ENCODE measurements around the gene PKP1. TPM values are rescaled to one million over a fixed set of nuclear protein-coding genes. Genes with fewer than 3 reads are reported as not detected.

Gene PKP1
- total RNA-seq, 2 experiments from 2014 or later = not detected

DNA sequence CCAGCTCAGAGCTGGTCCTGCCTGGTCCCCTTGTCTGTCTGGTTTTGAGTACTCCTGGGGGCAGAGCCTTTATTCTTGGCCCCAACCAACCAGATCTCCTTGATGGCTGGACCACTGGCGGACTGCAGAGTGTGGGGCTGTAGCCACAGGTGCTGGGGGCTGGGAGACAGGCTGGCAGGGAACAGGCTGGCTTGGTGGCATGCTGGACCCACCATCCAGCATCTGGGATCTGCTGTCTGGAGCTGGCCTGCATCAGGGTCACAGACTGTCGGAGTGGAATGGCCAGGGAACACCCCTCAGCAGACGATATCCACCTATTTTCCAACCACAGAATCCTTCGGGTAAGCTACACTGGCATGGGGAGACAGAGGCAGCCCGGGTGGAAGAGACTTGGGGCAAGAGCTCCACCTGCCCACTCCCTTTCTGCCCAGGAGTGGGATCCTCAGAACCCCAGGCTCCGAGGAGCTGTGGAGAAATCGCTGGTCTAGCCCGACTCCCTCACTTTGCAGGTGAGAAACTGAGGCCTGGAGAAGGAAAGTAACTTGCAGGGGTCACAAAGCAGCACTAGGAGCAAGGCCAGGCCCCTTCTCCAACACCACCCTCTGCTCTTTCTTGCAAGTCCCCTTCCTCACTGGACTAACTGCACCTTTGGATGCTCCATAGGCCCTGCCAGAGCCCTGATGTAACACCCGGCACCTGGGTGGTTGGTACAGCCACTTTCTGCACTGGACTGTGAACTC, 53.6 kb downstream of the PKP1 start:
- H3K4me3 Mint-ChIP-seq = no peak overlapping the region
- no peak overlapping the region for H3K27ac Mint-ChIP-seq
- no peak for DNase-seq
- no peak for ATAC-seq
- H3K9me3 Mint-ChIP-seq (ENCODE audit: insufficient read depth) = no peaks in the 10 kb centered on the region
- no peaks in the 10 kb centered on the region for H3K4me1 Mint-ChIP-seq (ENCODE audit: low read depth)
- ChIA-PET CTCF (interaction anchor here (1.8 kb wide), 1 partner anchor 10 kb away, joined by 5 read pairs; no protein-coding TSS in a partner anchor), POLR2A (no interaction called here)
- H3K27me3 Mint-ChIP-seq (ENCODE audit: low read depth) = peaks cover 17% of the 10 kb centered on the region
- H3K36me3 Mint-ChIP-seq (ENCODE audit: low read depth) = no peaks in the 10 kb centered on the region

DNA sequence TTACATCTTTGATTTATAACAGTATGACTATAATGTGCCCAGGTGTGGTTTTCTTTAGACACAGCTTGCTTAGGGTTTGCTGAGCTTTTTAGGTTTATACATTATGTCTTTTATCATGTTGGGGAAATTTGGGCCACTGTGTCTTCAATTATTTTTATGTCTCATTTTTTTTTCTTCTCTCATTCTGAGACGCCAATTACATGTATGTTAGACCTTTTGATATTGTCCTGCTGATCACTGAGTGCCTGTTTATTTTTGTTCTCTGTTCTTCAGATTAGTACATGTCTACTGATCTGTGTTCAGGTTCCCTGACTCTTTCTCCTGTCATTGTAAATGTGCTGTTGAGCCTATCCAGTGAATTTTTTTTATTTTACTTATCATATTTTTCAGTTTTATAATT, 58.1 kb downstream of the PKP1 start:
- ChIA-PET POLR2A (no interaction called here), CTCF (no interaction called here)
- H3K4me1 Mint-ChIP-seq (ENCODE audit: low read depth) = no peaks in the 10 kb centered on the region
- H3K27ac Mint-ChIP-seq = no peak overlapping the region
- H3K9me3 Mint-ChIP-seq (ENCODE audit: insufficient read depth) = no peaks in the 10 kb centered on the region
- no peak for ATAC-seq
- H3K36me3 Mint-ChIP-seq (ENCODE audit: low read depth) = no peaks in the 10 kb centered on the region
- no peak for DNase-seq
- H3K27me3 Mint-ChIP-seq (ENCODE audit: low read depth) = peaks cover 17% of the 10 kb centered on the region
- no peak overlapping the region for H3K4me3 Mint-ChIP-seq

DNA sequence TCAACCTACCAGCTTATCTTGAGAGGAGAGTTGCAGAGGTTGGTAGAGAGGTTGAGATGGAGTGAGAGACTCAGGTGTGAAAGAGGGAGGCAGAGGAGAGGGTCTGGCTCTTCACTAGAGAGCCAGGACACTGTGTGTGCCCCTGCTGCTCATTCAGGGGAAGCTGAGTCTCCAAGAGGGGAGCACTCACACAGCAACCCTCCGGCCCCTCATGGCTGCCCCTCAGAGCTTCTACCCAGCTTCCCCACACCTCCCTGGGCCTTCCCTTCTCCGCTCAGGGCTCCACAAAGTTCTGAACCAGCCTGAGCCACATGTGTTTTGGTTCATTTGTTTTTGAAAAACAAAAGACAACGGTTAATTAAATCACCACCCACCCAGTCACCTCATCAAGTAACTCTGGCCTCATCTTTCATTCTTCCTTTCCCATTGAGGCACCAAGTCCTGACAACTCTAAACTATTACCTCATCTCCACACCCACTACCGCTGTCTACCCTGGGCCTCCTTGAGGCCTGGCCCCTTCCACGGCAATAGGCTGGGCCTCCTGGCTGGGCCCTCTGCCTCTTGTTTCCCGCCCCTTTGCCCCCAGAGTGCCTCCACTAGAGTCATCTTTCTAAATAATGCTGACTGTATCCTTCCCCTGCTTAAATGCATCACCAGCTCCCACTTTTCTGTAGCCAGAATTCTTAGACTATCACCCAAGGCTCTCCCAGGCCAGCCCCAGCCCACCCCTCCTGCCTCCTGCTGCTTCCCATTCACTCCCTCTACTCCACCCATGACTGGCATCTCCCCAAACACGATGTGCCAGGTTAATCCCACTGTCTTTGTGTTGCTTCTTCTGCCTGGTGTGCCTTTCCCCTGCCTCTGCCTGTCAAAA, 61.1 kb downstream of the PKP1 start:
- H3K4me3 Mint-ChIP-seq = no peak overlapping the region
- no peak for ATAC-seq
- POLR2A ChIA-PET = no interaction called here

DNA sequence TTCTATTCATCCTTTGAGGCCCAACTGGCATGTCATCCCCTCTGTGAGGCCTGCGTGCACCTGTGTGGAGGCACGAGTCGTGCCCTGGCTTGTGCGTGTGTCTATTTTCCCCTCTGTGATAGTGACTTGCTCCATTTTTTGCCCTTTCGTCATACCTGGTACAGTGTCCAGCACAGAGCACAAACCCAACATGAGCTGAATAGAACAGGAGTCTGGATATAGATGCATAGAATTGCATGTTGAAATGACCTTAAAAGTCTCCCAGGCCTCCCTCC, 61.7 kb downstream of the PKP1 start:
- no peak overlapping the region for H3K27ac Mint-ChIP-seq
- CTCF ChIA-PET = interaction anchor here (1.1 to 1.2 kb wide), 2 partner anchors 36 to 91 kb away, joined by 3 to 5 read pairs; no protein-coding TSS in a partner anchor
- no peaks in the 10 kb centered on the region for H3K36me3 Mint-ChIP-seq (ENCODE audit: low read depth)
- peaks cover 20% of the 10 kb centered on the region for H3K27me3 Mint-ChIP-seq (ENCODE audit: low read depth)
- DNase-seq = no peak
- H3K4me3 Mint-ChIP-seq = no peak overlapping the region
- POLR2A ChIA-PET = no interaction called here
- ATAC-seq = no peak
- H3K4me1 Mint-ChIP-seq (ENCODE audit: low read depth) = no peaks in the 10 kb centered on the region
- H3K9me3 Mint-ChIP-seq (ENCODE audit: insufficient read depth) = no peaks in the 10 kb centered on the region

More for the DNA sequence above, 61.1 kb downstream of the PKP1 start:
- CTCF ChIA-PET = no interaction called here
- H3K27ac Mint-ChIP-seq = no peak overlapping the region
- H3K9me3 Mint-ChIP-seq (ENCODE audit: insufficient read depth) = no peaks in the 10 kb centered on the region
- H3K36me3 Mint-ChIP-seq (ENCODE audit: low read depth) = no peaks in the 10 kb centered on the region
- H3K27me3 Mint-ChIP-seq (ENCODE audit: low read depth) = peaks cover 22% of the 10 kb centered on the region
- DNase-seq = no peak
- H3K4me1 Mint-ChIP-seq (ENCODE audit: low read depth) = no peaks in the 10 kb centered on the region

DNA sequence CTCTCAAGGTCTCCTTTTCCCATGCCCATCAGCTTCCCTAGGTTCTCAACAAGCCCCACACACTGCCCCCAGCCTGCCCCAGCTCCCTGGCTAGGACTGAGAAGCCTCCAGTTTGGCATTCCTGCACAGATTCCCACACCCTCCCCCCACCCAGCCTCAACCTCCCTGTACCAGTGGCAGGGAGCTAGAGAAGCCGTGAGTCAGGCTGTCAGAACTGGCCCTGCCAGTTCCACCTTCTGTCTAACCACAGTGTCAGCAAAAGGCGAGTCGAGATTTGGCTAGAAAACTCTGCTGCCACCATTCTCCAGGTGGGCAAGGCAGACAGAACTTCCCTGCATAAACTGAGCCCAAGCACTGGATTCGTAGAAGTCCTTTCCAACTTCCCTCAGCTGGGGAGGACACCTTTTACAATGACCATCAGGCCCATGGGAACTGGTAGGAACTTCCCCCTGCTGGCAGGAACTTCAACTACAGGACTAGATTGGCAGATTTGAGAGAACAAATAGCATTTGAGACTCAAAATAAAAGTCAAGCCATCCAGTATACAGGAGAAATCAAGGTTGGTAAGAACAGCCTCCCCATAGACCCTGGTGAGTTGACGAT, 63.1 kb downstream of the PKP1 start:
- Mint-ChIP-seq H3K27ac (no peak overlapping the region), H3K4me3 (no peak overlapping the region), H3K36me3 (ENCODE audit: low read depth) (no peaks in the 10 kb centered on the region), H3K27me3 (ENCODE audit: low read depth) (peaks cover 14% of the 10 kb centered on the region), H3K9me3 (ENCODE audit: insufficient read depth) (no peaks in the 10 kb centered on the region), H3K4me1 (ENCODE audit: low read depth) (no peaks in the 10 kb centered on the region)
- DNase-seq (peak; percentile 29), ATAC-seq (no peak)
- CTCF ChIA-PET = interaction anchor here (0.8 to 2.5 kb wide), 8 partner anchors 10 to 231 kb away, joined by 3 to 6 read pairs (median 3); no protein-coding TSS in a partner anchor
- POLR2A ChIA-PET = no interaction called here

DNA sequence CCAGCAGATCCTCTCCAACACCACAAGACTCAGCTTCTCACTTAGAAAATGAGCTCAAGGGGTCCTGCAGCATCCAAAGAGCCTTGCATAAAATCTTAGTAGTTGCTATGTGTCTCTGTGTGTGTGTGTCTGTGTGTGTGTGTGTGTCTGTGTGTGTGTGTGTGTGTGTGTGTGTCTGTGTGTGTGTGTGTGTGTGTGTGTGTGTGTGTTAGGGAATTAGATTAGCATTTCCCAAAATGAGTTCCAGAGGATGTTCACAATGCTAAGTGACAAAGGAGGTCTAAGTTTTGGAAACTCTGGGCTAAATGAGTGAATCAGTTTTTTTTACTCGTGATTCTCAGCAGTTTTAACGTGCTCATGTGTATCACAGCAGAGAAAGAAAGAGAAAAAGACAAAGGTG, 63.7 kb downstream of the PKP1 start:
- Mint-ChIP-seq H3K9me3 (ENCODE audit: insufficient read depth) (no peaks in the 10 kb centered on the region), H3K4me1 (ENCODE audit: low read depth) (no peaks in the 10 kb centered on the region)

DNA sequence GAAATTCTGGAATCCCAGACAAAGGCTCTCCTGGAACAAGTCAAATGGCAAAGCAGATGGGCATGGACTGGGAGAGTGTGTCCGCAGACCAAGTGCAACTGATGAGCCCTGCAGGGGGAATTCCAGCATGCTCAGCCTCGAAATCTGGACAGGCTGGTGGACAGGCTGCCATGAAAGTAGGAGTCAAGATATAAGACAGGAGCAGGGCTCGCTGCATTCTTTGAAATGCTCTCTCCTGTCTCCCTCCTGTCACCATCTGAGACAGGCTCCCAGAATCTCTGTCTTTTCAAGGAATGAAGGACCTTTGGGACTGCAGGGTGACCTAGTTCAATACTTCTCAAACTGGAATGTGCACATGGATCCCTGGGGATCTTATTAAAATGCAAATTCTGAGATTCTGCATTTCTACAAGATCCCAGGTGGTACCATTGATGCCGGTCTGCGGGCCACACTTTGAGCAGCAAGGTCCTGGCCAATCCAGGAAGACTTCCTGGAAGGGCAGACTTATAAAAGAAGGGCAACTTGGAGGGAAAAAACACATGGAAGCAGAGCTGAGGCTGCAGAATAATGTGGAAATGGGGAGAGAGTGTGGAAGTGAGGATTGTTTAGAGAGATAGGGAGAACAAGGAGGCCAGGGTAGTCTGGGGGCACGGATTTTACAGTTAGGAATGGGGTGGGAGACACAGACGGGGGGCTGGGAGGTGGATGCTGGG, 64.3 kb downstream of the PKP1 start:
- H3K4me1 Mint-ChIP-seq (ENCODE audit: low read depth) = no peaks in the 10 kb centered on the region
- CTCF ChIA-PET = interaction anchor here (0.7 to 2.5 kb wide), 13 partner anchors 11 to 155 kb away, joined by 3 to 6 read pairs (median 3); no protein-coding TSS in a partner anchor
- H3K36me3 Mint-ChIP-seq (ENCODE audit: low read depth) = no peaks in the 10 kb centered on the region
- no peak for DNase-seq
- no peak overlapping the region for H3K4me3 Mint-ChIP-seq
- H3K9me3 Mint-ChIP-seq (ENCODE audit: insufficient read depth) = no peaks in the 10 kb centered on the region
- no peak overlapping the region for H3K27ac Mint-ChIP-seq
- no peak for ATAC-seq
- H3K27me3 Mint-ChIP-seq (ENCODE audit: low read depth) = peaks cover 14% of the 10 kb centered on the region
- POLR2A ChIA-PET = no interaction called here

More for the DNA sequence above, 63.7 kb downstream of the PKP1 start:
- no peaks in the 10 kb centered on the region for H3K36me3 Mint-ChIP-seq (ENCODE audit: low read depth)
- ChIA-PET CTCF (interaction anchor here (1.0 to 2.5 kb wide), 6 partner anchors 10 to 154 kb away, joined by 3 to 6 read pairs (median 3); no protein-coding TSS in a partner anchor), POLR2A (no interaction called here)
- ATAC-seq (no peak), DNase-seq (no peak)
- peaks cover 14% of the 10 kb centered on the region for H3K27me3 Mint-ChIP-seq (ENCODE audit: low read depth)
- H3K27ac Mint-ChIP-seq = no peak overlapping the region
- H3K4me3 Mint-ChIP-seq = no peak overlapping the region

DNA sequence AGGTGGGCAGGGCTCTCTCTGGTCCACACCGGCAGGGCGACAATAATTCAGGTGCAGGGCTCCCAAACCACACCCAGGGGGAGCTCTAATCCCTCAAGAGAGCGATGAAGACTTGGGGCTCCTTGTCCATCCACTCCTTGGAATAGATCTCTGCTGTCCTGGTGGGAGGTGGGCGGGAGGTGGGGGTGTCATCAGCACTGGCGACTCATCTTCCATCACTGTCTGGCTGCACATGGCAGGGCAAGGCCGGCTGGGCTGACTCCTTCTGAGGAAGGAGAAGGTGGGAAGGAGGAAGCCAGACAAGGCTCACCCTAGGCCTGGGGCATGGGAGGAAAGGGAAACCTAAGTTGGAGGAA, 64.9 kb downstream of the PKP1 start:
- Mint-ChIP-seq H3K27me3 (ENCODE audit: low read depth) (peaks cover 14% of the 10 kb centered on the region), H3K4me1 (ENCODE audit: low read depth) (no peaks in the 10 kb centered on the region), H3K36me3 (ENCODE audit: low read depth) (no peaks in the 10 kb centered on the region), H3K4me3 (no peak overlapping the region), H3K27ac (no peak overlapping the region), H3K9me3 (ENCODE audit: insufficient read depth) (no peaks in the 10 kb centered on the region)
- ATAC-seq (peak; percentile 61), DNase-seq (peak; percentile 47)
- POLR2A ChIA-PET = no interaction called here
- CTCF ChIA-PET = interaction anchor here (0.7 to 2.5 kb wide), 9 partner anchors 14 to 125 kb away, joined by 3 to 6 read pairs (median 3); no protein-coding TSS in a partner anchor

DNA sequence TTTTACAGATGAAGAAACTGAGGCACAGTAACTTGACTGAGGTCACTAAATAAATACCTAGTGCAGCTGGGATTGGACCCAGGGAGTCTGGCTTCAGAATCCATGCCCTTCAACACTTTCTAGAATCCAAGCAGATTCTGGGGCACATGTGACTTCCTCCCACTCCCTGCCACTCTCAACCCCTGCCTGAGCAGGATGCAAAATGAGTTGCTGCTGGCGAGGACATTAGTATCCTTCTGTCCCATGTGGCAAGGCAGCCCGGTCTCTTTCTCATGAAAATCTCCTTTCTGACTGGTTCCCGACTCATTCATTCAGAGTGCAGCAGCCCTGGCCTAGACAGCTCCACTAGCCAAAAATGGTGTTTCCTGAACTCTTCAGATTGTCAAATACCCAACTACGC, 65.8 kb downstream of the PKP1 start:
- H3K4me1 Mint-ChIP-seq (ENCODE audit: low read depth) = no peaks in the 10 kb centered on the region
- ChIA-PET POLR2A (no interaction called here), CTCF (interaction anchor here (1.1 to 1.4 kb wide), 3 partner anchors 50 to 101 kb away, joined by 3 read pairs; no protein-coding TSS in a partner anchor)
- H3K36me3 Mint-ChIP-seq (ENCODE audit: low read depth) = no peaks in the 10 kb centered on the region
- no peak overlapping the region for H3K27ac Mint-ChIP-seq
- H3K27me3 Mint-ChIP-seq (ENCODE audit: low read depth) = peaks cover 14% of the 10 kb centered on the region
- H3K9me3 Mint-ChIP-seq (ENCODE audit: insufficient read depth) = no peaks in the 10 kb centered on the region
- ATAC-seq = no peak
- DNase-seq = no peak
- no peak overlapping the region for H3K4me3 Mint-ChIP-seq

DNA sequence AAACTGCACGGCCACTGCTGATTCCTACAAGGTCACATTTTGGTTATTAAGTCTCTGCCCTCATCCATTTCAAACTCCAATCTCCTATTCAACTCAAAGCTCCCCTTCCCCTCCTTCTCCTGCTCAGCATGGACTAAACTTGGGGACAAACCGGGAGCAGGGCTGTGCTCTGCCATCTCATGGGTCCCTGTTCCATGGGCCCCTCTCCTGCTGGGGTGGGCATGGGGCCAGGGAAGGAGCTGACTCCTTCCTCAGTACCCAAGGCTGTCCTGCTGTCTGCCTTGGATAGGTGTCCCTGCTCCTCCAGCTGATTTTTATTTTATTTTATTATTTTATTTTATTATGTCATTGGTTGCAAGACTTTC, 67.0 kb downstream of the PKP1 start:
- POLR2A ChIA-PET = no interaction called here
- no peak for ATAC-seq
- H3K9me3 Mint-ChIP-seq (ENCODE audit: insufficient read depth) = no peaks in the 10 kb centered on the region

DNA sequence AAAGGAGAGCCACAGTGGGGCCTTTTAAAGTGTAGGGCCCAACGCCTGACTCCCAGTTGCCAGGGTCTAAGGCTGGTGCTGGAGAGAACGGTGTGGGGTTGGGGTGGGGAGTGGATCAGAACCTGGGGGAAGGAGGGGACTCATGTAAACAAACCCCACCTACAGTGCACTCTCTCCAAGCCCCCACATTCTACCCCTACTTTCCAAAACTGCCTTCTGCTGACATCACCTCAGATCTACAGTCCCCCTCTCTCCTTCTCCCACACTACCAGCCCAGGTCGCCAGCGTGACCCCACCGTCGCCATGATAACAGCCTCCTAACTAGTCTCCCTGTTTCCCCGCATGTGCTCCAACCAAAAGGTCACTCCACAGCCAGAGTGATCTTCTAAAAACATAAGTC, 67.6 kb downstream of the PKP1 start:
- peaks cover 14% of the 10 kb centered on the region for H3K27me3 Mint-ChIP-seq (ENCODE audit: low read depth)
- CTCF ChIA-PET = no interaction called here

More for the DNA sequence above, 67.0 kb downstream of the PKP1 start:
- H3K27ac Mint-ChIP-seq = no peak overlapping the region
- peaks cover 14% of the 10 kb centered on the region for H3K27me3 Mint-ChIP-seq (ENCODE audit: low read depth)
- H3K4me1 Mint-ChIP-seq (ENCODE audit: low read depth) = no peaks in the 10 kb centered on the region
- no peaks in the 10 kb centered on the region for H3K36me3 Mint-ChIP-seq (ENCODE audit: low read depth)
- H3K4me3 Mint-ChIP-seq = no peak overlapping the region
- CTCF ChIA-PET = no interaction called here
- no peak for DNase-seq

More for the DNA sequence above, 67.6 kb downstream of the PKP1 start:
- no peak for DNase-seq
- ATAC-seq = no peak
- Mint-ChIP-seq H3K36me3 (ENCODE audit: low read depth) (no peaks in the 10 kb centered on the region), H3K9me3 (ENCODE audit: insufficient read depth) (no peaks in the 10 kb centered on the region), H3K27ac (no peak overlapping the region), H3K4me1 (ENCODE audit: low read depth) (no peaks in the 10 kb centered on the region), H3K4me3 (no peak overlapping the region)
- POLR2A ChIA-PET = no interaction called here

Data from activated CD8-positive, alpha-beta T cell treated with anti-CD3 and anti-CD28 coated beads, Interleukin-2, amount 10 ng/mL, durations not matched to agents 7 days and 5 days (primary cell).